CD14-positive monocyte (primary cell): ENCODE measurements around the gene AASDH. TPM values are rescaled to one million over a fixed set of nuclear protein-coding genes. Genes with fewer than 3 reads are reported as not detected.

Experiments used
- DNase-seq, 3 donors: peaks; one replicate each; pipeline ENCODE4 v3.0.0-alpha.2; 2011 to 2022
- H2AFZ ChIP-seq: 2 replicates; pipeline ENCODE4 v1.6.0; 2012; ENCODE audit warnings: mild to moderate bottlenecking, low read depth, low read length, inconsistent platforms; ENCODE audit not compliant: insufficient read depth, poor library complexity, severe bottlenecking
- H3K27ac ChIP-seq, 2 donors: 1 replicate in 1 of 2; 2 replicates in 1 of 2; pipeline ENCODE4 v1.5.1; 2012 to 2013; ENCODE audit warnings: low read length in 2 of 2, control low read depth in 1 of 2, inconsistent platforms in 1 of 2, low read depth in 1 of 2, mild to moderate bottlenecking in 1 of 2
- H3K27me3 ChIP-seq, 2 donors: one replicate each; pipeline versions ENCODE4 v1.6.0 to v1.6.1; 2011 to 2013; ENCODE audit warnings: low read length in 2 of 2; ENCODE audit not compliant: control insufficient read depth in 2 of 2, insufficient read depth in 2 of 2
- H3K36me3 ChIP-seq, 2 donors: replicated peaks in 1 of 2; 1 replicate in 1 of 2; 2 replicates in 1 of 2; pipeline versions ENCODE4 v1.5.1 to v1.6.1; 2012 to 2013; ENCODE audit warnings: low read length in 2 of 2, control low read depth in 1 of 2, inconsistent platforms in 1 of 2, mild to moderate bottlenecking in 1 of 2; ENCODE audit not compliant: insufficient read depth in 2 of 2, control insufficient read depth in 1 of 2
- H3K4me1 ChIP-seq, 2 donors: 1 replicate in 1 of 2; 2 replicates in 1 of 2; pipeline versions ENCODE4 v1.5.1 to v1.6.1; 2012 to 2013; ENCODE audit warnings: low read length in 2 of 2, control low read depth in 1 of 2, inconsistent platforms in 1 of 2, mild to moderate bottlenecking in 1 of 2, moderate library complexity in 1 of 2; ENCODE audit not compliant: insufficient read depth in 2 of 2, control insufficient read depth in 1 of 2
- H3K4me2 ChIP-seq: replicated peaks from 2 replicates; pipeline ENCODE3; 2012; ENCODE audit warnings: low read length, moderate library complexity, mild to moderate bottlenecking; ENCODE audit not compliant: poor library complexity, severe bottlenecking; ENCODE audit errors: extremely low read depth
- H3K4me3 ChIP-seq, 3 experiments: fragments of 200-600 bp in 1 of 3; sonication (generic) in 1 of 3; replicated peaks in 1 of 3; 1 replicate in 2 of 3; 2 replicates in 1 of 3; pipeline ENCODE4 v1.5.1; 2011 to 2013; ENCODE audit warnings: low read length in 3 of 3, mild to moderate bottlenecking in 3 of 3, control low read depth in 2 of 3, low read depth in 2 of 3, inconsistent platforms in 1 of 3, moderate library complexity in 1 of 3
- H3K79me2 ChIP-seq: 2 replicates; pipeline ENCODE4 v1.6.0; 2012; ENCODE audit warnings: mild to moderate bottlenecking, control low read depth, inconsistent platforms, low read length, moderate library complexity; ENCODE audit not compliant: insufficient read depth
- H3K9ac ChIP-seq: 2 replicates; pipeline ENCODE4 v1.6.0; 2017; ENCODE audit warnings: low read length, mild to moderate bottlenecking; ENCODE audit not compliant: insufficient read depth, poor library complexity, severe bottlenecking
- H3K9me3 ChIP-seq, 2 donors: replicated peaks in 1 of 2; 1 replicate in 1 of 2; 2 replicates in 1 of 2; pipeline versions ENCODE4 v1.5.1 to v1.6.1; 2012 to 2013; ENCODE audit warnings: low read length in 2 of 2, control low read depth in 1 of 2; ENCODE audit not compliant: control insufficient read depth in 1 of 2, insufficient read depth in 1 of 2
- H4K20me1 ChIP-seq: 2 replicates; pipeline ENCODE4 v1.6.0; 2012; ENCODE audit warnings: mild to moderate bottlenecking, low read length, control low read depth, moderate library complexity; ENCODE audit not compliant: insufficient read depth
- H3K27ac Mint-ChIP-seq, 7 donors: one replicate each; pipeline ENCODE4 v1.8.0; 2020; ENCODE audit warnings: mild to moderate bottlenecking in 7 of 7, mixed read lengths in 7 of 7, moderate library complexity in 6 of 7, inconsistent platforms in 2 of 7
- H3K27me3 Mint-ChIP-seq, 3 donors: one replicate each; pipeline ENCODE4 v1.8.0; 2021 to 2022; ENCODE audit warnings: low read depth in 3 of 3, mild to moderate bottlenecking in 3 of 3, mixed read lengths in 3 of 3, moderate library complexity in 3 of 3, inconsistent platforms in 1 of 3
- H3K36me3 Mint-ChIP-seq, 2 donors: one replicate each; pipeline ENCODE4 v1.8.0; 2020; ENCODE audit warnings: mixed read lengths in 2 of 2, inconsistent platforms in 1 of 2, mild to moderate bottlenecking in 1 of 2
- H3K4me1 Mint-ChIP-seq: one replicate; pipeline ENCODE4 v1.8.0; 2020; ENCODE audit warnings: mild to moderate bottlenecking, mixed read lengths
- H3K4me3 Mint-ChIP-seq, 2 donors: one replicate each; pipeline ENCODE4 v1.8.0; 2020; ENCODE audit warnings: mild to moderate bottlenecking in 2 of 2, mixed read lengths in 2 of 2, moderate library complexity in 1 of 2
- H3K9me3 Mint-ChIP-seq, 7 donors: one replicate each; pipeline ENCODE4 v1.8.0; 2020 to 2022; ENCODE audit warnings: mixed read lengths in 7 of 7, mild to moderate bottlenecking in 6 of 7, moderate library complexity in 6 of 7, inconsistent platforms in 2 of 7
- CTCF ChIP-seq: fragments of 200-600 bp; IDR thresholded peaks from one replicate; pipeline ENCODE4 v1.8.0; 2022; ENCODE audit warnings: antibody characterized with exemption, mild to moderate bottlenecking
- WGBS: methylation state at CpG from one replicate; pipeline ENCODE4 v1.1.5; 2013; ENCODE audit warnings: missing lambda C conversion rate; ENCODE audit not compliant: insufficient coverage; 5-methylcytosine and 5-hydroxymethylcytosine counted together
- intact Hi-C, 2 donors: fragments of 100-400 bp; cut with micrococcal nuclease; formaldehyde crosslinking; loops; one replicate each; pipeline versions ENCODE4 v1.15.0 to v1.15.1; 2023
- polyA plus RNA-seq, 3 donors: library from polyadenylated mRNA; depleted of rRNA in 1 of 3; unstranded in 2 of 3; stranded (reverse) in 1 of 3; fragments of 300-500 nt in 2 of 3; fragments of >200 nt in 1 of 3; fragmentation: Illumina TruSeq in 2 of 3; gene quantifications; 1 replicate in 2 of 3; 2 replicates in 1 of 3; pipeline ENCODE4 v1.2.3, GENCODE V29; 2012 to 2021

The AASDH gene
- polyA plus RNA-seq, 3 donors = 5.9 to 6.9 (median 6.2) TPM

- Histone ChIP-seq H3K27me3 (no peaks in the 10 kb centered on the region), H3K4me3 (no peak overlapping the region), H2AFZ (no peak overlapping the region), H3K79me2 (peaks cover 82% of the 10 kb centered on the region), H3K4me2 (no peak overlapping the region), H3K36me3 (no peaks in the 10 kb centered on the region), H3K9ac (no peak overlapping the region), H3K4me1 (peaks cover 19 to 36% of the 10 kb centered on the region in 2 donors), H3K9me3 (no peaks in the 10 kb centered on the region), H4K20me1 (no peaks in the 10 kb centered on the region), H3K27ac (no peak overlapping the region)
- Mint-ChIP-seq H3K27me3 (peaks cover 0 to 2% (median 0%) of the 10 kb centered on the region in 3 donors), H3K9me3 (no peaks in the 10 kb centered on the region), H3K36me3 (no peaks in the 10 kb centered on the region), H3K4me1 (peaks cover 28% of the 10 kb centered on the region), H3K4me3 (no peak overlapping the region), H3K27ac (no peak overlapping the region)
- intact Hi-C loops = loop anchor here in 1 of 2 donors (5.0 to 10.0 kb wide), 3 partner anchors 34 to 472 kb away; partner anchors contain the start of genes AASDH, REST and SRP72
- no peak for DNase-seq
- TF ChIP-seq CTCF = no peak
Observed at GRCh38 chr4:56433280-56433679, 46.0 kb upstream of the AASDH start.

GRCh38 chr4:56430203-56430602 is 42.9 kb upstream of the AASDH start:
- no peak for DNase-seq
- Histone ChIP-seq H3K4me3 (no peak overlapping the region), H4K20me1 (no peaks in the 10 kb centered on the region), H3K9me3 (no peaks in the 10 kb centered on the region), H3K27me3 (no peaks in the 10 kb centered on the region), H3K27ac (no peak overlapping the region), H2AFZ (no peak overlapping the region), H3K36me3 (no peaks in the 10 kb centered on the region), H3K9ac (no peak overlapping the region), H3K4me1 (peaks cover 8 to 17% of the 10 kb centered on the region in 2 donors), H3K79me2 (peaks cover 82% of the 10 kb centered on the region), H3K4me2 (no peak overlapping the region)
- no peak overlapping the region for H3K4me3 Mint-ChIP-seq
- no peaks in the 10 kb centered on the region for H3K9me3 Mint-ChIP-seq
- H3K36me3 Mint-ChIP-seq = no peaks in the 10 kb centered on the region
- H3K27me3 Mint-ChIP-seq = no peaks in the 10 kb centered on the region
- H3K4me1 Mint-ChIP-seq = peaks cover 15% of the 10 kb centered on the region
- intact Hi-C loops = loop anchor here in 1 of 2 donors (5.0 to 10.0 kb wide), 3 partner anchors 37 to 475 kb away; partner anchors contain the start of genes AASDH, REST and SRP72
- no CpG with 5 or more reads among the region's 2 CpGs for WGBS
- H3K27ac Mint-ChIP-seq = no peak overlapping the region
- TF ChIP-seq CTCF = no peak
